Measurements from ENCODE around the gene OR52I1. TPM values are rescaled to one million over a fixed set of nuclear protein-coding genes. Genes with fewer than 3 reads are reported as not detected.

OR52I1 gene
- polyA plus RNA-seq, 3 donors, result 0.09 TPM; not detected in 2

DNA sequence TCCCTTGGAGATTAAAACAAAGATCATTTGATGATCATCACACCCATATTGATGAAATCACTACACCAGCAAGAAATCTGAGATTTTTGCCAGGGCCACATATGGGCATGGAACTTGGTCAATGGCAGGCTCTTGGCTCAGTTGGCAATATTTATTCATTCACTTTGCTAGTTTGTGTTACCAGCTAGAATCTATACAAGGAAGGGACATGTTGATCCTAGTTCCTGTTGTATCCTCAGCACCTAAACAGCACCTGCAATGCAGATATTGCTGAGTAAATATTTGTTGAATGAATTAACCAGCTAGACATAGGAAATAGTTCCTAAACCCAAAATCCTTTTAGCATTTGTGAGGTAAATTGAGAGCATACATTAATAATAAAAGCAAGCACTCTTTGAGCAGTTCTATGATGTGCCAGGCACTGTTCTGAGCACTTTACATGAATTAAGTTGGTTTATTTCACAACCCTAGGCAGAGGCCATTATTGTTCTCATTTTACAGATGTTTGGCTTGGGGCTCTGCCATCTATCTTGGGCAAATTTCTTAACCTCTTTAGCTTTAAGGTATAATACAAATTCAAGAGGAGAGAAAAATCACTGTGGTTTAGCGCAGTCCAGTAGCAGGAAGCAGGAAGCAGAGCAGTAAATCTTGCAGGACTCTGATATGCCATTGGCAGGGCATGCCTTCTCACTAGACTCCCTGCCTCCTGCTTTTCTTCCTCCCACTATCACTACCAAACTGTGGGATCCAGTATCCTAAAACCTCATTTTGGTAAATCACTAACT is 12.6 kb downstream of the OR52I1 start:
- no peaks in the 10 kb centered on the region for H3K79me2 ChIP-seq (ENCODE audit: insufficient read depth, low read length)
- no peak for TF ChIP-seq CTCF (IDR thresholded peaks at IDR 0.05)
- peak overlapping the region in 1 of 3 experiments; percentile 85 for H3K4me3 ChIP-seq (replicated peaks in 1 of 3; ENCODE audit: low read depth in 2 of 3, low read length in 3 of 3)
- no peaks in the 10 kb centered on the region for H3K9me3 ChIP-seq (replicated peaks in 1 of 2; ENCODE audit: control insufficient read depth in 1 of 2, insufficient read depth in 1 of 2, low read length in 2 of 2)
- no peaks in the 10 kb centered on the region for H3K27me3 ChIP-seq (ENCODE audit: control insufficient read depth in 2 of 2, insufficient read depth in 2 of 2, low read length in 2 of 2)
- DNase-seq, result no peak
- peak overlapping the region; percentile 91 for H2AFZ ChIP-seq (ENCODE audit: insufficient read depth, low read depth, low read length, poor library complexity, severe bottlenecking)
- Mint-ChIP-seq H3K4me1 (peaks cover 32% of the 10 kb centered on the region), H3K27me3 (ENCODE audit: low read depth in 3 of 3) (peaks cover 0 to 2% (median 0%) of the 10 kb centered on the region in 3 donors), H3K4me3 (peak overlapping the region; percentile 92 to 95), H3K9me3 (no peaks in the 10 kb centered on the region), H3K36me3 (peaks cover 30 to 32% of the 10 kb centered on the region in 2 donors), H3K27ac (peak overlapping the region in 1 of 7 donors; percentile 24)
- H3K4me1 ChIP-seq (ENCODE audit: control insufficient read depth in 1 of 2, insufficient read depth in 2 of 2, low read length in 2 of 2), result peaks cover 21 to 27% of the 10 kb centered on the region in 2 donors
- no CpG with 5 or more reads among the region's 1 CpG for WGBS (ENCODE audit: insufficient coverage)
- no peak overlapping the region for H3K27ac ChIP-seq (ENCODE audit: low read depth in 1 of 2, low read length in 2 of 2)
- intact Hi-C loops (cut with micrococcal nuclease), result no loop called here
- H4K20me1 ChIP-seq (ENCODE audit: insufficient read depth, low read length), result no peaks in the 10 kb centered on the region
- H3K4me2 ChIP-seq (replicated peaks; ENCODE audit: extremely low read depth, low read length, poor library complexity, severe bottlenecking), result peak overlapping the region; percentile 91
- H3K9ac ChIP-seq (ENCODE audit: insufficient read depth, low read length, poor library complexity, severe bottlenecking), result no peak overlapping the region
- peaks cover 10 to 42% of the 10 kb centered on the region in 2 donors for H3K36me3 ChIP-seq (replicated peaks in 1 of 2; ENCODE audit: control insufficient read depth in 1 of 2, insufficient read depth in 2 of 2, low read length in 2 of 2)

DNA sequence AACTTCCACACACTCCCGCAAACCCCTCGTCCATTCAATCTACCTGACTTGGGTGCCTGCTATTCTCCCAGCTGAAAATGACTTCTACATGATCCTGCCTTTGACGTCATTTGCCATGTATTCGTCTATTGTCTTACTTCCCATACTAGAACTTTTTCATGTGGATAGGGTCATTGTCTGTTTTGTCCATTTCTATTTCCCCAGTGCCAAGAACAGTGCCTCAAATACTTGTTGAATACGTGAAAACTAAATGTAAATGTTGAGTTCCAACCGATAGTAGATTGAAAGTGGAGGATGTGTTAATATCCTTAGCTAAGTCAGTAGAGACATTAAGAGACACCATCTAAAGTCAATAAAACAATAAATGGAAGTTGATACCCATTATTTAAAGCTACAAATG is 13.3 kb downstream of the OR52I1 start:
- peaks cover 23 to 25% of the 10 kb centered on the region in 2 donors for H3K36me3 Mint-ChIP-seq
- TF ChIP-seq CTCF (IDR thresholded peaks at IDR 0.05), result no peak
- no CpG with 5 or more reads among the region's 6 CpGs for WGBS (ENCODE audit: insufficient coverage)
- H3K4me1 Mint-ChIP-seq, result peaks cover 32% of the 10 kb centered on the region
- Histone ChIP-seq H3K27me3 (ENCODE audit: control insufficient read depth in 2 of 2, insufficient read depth in 2 of 2, low read length in 2 of 2) (no peaks in the 10 kb centered on the region), H2AFZ (ENCODE audit: insufficient read depth, low read depth, low read length, poor library complexity, severe bottlenecking) (peak overlapping the region; percentile 91), H3K4me1 (ENCODE audit: control insufficient read depth in 1 of 2, insufficient read depth in 2 of 2, low read length in 2 of 2) (peaks cover 21 to 27% of the 10 kb centered on the region in 2 donors), H3K4me3 (replicated peaks in 1 of 3; ENCODE audit: low read depth in 2 of 3, low read length in 3 of 3) (peak overlapping the region; percentile 55 to 85 (median 71)), H3K4me2 (replicated peaks; ENCODE audit: extremely low read depth, low read length, poor library complexity, severe bottlenecking) (peak overlapping the region; percentile 91), H3K27ac (ENCODE audit: low read depth in 1 of 2, low read length in 2 of 2) (peak overlapping the region in 1 of 2 donors; percentile 82), H3K79me2 (ENCODE audit: insufficient read depth, low read length) (no peaks in the 10 kb centered on the region), H3K9ac (ENCODE audit: insufficient read depth, low read length, poor library complexity, severe bottlenecking) (peak overlapping the region; percentile 83), H4K20me1 (ENCODE audit: insufficient read depth, low read length) (no peaks in the 10 kb centered on the region), H3K9me3 (replicated peaks in 1 of 2; ENCODE audit: control insufficient read depth in 1 of 2, insufficient read depth in 1 of 2, low read length in 2 of 2) (no peaks in the 10 kb centered on the region), H3K36me3 (replicated peaks in 1 of 2; ENCODE audit: control insufficient read depth in 1 of 2, insufficient read depth in 2 of 2, low read length in 2 of 2) (peaks cover 4 to 35% of the 10 kb centered on the region in 2 donors)
- H3K4me3 Mint-ChIP-seq, result peak overlapping the region; percentile 92 to 95
- H3K9me3 Mint-ChIP-seq, result no peaks in the 10 kb centered on the region
- H3K27me3 Mint-ChIP-seq (ENCODE audit: low read depth in 3 of 3), result peaks cover 0 to 2% (median 0%) of the 10 kb centered on the region in 3 donors
- peak in 2 of 3 donors; percentile 10 to 12 for DNase-seq
- intact Hi-C loops (cut with micrococcal nuclease), result no loop called here
- peak overlapping the region in 4 of 7 donors; percentile 31 to 90 (median 88) for H3K27ac Mint-ChIP-seq

Measured in CD14-positive monocyte (primary cell).